Glomerular visceral epithelial cell (primary cell): ENCODE results near the gene RNF112.
A peak's percentile ranks its signal among the peaks of the same experiment; 100 is the strongest.

Experiments
- DNase-seq: peaks from one replicate; pipeline ENCODE4 v3.0.0-alpha.2; 2016; ENCODE audit errors: extremely low spot score

The RNF112 gene

GRCh38 chr17:19410875-19411620, at the start of gene RNF112:
Gene RNF112 (plus strand): TSS chr17:19411232. CDS start chr17:19411409, 177 bp downstream.
- no peak for DNase-seq

DNA sequence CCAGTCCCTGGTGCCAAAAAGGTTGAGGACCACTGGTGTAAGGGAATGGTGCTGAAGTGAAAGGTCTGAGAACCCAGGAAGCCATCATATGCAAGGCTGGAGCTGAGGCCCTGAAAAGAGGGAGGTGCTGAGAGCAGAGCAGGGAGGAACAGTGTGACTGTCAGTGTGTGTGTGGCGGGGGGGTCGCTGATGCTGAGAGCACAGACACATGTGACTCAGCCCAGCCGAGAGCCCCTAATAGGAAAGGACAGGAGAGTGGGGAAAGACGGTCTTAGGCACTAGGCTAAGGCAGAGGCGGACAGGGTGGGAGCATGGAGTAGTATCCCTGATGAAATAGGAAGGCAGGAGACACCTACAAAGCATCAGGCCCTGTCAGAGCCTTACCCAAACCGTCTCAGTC, 49.7 kb upstream of the RNF112 start:
- DNase-seq: no peak

- DNase-seq: no peak
Observed at GRCh38 chr17:19361944-19362276, 49.1 kb upstream of the RNF112 start.

DNA sequence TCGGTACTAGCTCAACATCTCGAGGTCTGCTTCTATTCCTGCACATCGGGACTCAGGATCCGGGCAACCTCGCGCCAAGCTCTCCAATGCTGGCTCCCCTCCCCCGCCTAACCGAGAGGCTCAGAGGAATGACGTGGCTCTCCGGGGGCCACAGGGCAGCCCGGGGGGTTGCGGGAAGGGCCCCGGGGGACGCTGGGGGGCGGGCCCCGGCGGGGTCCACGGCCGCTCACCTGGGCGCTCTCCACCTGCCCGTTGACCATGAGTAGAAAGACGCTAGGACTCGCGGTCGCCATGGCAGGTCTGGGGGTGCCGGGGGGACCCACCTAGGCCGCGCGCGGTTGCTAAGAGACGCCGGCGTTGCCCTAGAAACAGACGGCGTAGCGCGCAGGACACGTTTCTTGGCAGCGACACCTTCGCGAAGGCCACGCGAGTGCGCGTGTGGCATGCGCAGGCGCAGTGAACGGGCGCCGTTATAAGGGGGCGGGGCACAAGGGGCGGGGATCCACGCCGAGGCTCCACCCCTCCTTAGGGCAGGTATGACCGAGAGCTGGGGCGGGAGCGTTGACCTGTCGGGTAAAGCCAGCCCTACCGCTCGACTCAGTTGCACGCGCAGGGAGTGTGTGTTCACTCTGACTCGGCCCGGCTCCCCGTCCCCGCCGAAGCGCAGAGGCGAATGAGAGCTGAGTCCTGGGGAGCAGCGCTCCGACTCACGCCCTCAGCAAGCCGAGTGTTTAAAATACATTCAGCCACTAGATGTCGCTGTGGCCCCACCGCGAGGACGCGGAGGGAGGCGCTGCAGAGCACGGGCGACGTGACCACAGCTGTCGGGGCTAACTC, 48.5 kb upstream of the RNF112 start, which contains the start of gene B9D1:
TSS of gene B9D1 (minus strand) at position 447 of the 837 bp plus-strand sequence. CDS start at position 293, 154 bp downstream.
- DNase-seq: peak; percentile 94

DNA sequence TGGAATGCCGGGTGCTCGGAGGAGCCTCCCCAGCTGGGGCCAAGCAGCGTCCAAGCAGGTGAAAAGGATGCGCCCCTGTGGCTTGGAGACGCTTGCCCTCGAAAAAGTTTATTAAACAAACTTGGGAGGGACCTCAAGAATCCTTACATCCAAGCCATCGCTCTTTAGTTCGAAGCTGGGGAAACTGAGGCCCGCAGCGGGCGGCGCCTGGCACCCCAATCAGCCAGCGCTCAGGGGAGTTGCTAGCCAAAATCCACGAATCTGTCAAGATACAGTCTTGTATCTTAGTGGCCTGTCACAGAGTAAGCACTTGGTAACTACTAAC, 48.0 kb upstream of the RNF112 start:
- no peak for DNase-seq

- no peak for DNase-seq
Observed at GRCh38 chr17:19363460-19364035, 47.5 kb upstream of the RNF112 start.

- DNase-seq: no peak
Observed at GRCh38 chr17:19364699-19365498, 46.1 kb upstream of the RNF112 start.

GRCh38 chr17:19365499-19365817, 45.6 kb upstream of the RNF112 start:
- DNase-seq: no peak

DNA sequence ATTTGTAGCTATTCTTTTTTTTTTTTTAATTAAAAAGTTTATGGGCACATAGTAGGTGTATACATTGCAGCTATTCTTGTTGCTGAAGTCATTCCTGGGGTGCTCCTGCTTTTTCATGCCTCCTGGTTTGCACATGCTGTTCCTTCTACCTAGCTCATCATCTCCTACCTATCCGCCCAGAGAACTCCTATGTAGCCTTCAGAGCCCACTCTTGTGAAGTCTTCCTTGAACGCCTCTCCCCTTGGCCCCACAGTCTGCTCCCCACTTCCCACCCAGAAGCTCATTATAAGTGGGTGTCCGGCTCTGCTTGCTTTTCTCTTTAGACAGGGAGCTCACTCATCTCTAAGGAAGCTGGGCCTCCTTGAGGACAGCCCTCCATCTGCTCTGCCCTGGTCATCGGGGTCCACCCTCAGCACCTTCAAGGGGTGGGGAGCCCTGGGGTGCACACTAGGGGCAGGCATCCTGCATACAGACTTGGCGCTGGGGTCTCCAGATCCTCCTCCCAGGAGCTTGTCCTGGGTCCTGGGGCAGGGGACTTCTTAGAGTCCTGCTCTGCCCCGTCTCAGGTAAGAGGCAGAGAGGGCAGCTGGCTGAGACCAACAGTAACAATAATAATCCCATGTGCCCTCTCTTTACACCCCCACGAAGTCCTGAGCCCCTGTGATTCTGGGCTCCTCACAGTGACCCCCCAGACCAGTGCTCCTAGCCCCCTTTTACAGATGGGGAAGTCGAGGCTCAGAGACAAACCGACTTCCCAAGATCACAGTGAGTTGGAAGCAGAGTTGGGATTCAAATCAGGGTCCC, 45.0 kb upstream of the RNF112 start:
- DNase-seq: no peak

DNA sequence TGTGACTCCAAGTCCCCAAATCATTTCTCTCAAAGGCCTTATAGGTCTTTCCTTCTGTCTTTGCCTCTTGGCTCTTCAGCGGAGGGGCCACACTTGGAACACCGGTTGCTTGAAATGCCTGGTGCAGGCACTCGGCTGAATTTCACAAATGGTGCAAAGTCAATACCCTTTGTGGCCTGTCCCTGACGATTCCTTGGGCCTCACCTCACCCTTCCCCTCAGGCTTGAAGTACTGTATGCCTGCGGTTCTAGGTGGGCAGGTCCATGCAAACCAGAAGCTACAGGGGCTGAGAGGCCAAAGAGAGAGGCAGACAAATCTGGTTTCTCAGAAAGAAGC, 44.4 kb upstream of the RNF112 start:
- DNase-seq: no peak

GRCh38 chr17:19368229-19368628, 42.8 kb upstream of the RNF112 start:
- no peak for DNase-seq

DNA sequence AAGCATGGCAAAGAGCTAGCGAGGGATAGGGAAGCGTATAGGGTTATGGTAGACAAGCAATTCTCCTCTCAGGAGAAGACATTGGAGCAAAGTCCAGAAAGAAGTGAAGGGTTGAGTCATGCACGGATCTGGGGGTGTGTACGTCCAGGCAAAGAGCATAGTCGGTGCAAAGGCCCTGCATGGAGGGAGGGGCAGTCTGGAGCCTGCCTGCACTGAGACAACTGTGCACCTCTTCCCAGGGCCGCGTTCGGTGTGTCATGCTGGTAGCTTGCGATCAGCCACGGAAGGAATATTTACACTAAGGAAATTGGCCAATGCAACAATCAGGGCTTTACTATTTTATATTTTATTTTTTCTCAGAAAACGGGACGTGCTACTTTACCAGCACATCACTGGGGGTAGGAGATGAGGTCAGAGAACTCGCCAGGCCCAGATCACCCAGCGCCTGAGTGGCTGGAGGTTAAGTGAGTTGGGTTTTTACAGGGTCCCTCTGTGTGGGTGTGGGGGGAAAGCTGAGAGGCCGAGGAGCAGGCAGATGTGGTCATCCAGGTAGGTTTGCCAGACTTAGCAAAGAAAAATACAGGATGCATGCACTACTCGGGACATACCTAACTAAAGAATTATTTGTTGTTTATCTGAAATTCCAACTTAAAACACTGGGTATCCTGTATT, 41.8 kb upstream of the RNF112 start:
- DNase-seq: no peak

DNA sequence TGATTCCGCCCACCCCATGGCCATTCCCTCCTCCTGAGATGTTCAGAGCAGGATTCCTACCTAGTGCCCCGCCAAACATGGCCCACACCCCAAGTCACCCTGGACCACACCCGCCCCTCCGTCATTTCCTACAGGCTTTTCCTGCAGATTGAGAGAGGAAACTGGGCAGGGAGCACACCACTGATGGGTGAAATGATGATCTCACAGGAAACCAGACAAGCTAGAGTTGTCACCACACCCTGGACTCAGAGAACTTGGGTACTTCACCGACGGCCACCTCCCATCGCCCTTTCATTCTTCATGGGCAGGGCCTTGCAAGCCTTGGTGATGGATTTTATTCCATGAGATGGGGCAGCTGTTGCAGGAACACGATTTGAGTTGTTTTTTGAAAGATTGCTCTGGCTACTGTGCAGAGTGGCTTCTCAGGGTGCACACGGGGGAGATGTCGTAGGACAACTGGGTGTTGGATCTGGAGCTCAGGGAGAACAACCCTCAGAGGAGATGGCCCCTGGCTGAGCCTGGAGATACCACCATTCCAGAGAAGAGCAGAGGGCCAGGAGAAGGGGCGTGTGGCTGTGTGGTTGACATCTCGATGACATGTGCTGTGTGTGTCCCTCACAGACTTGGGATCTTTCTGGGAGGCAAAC, 41.1 kb upstream of the RNF112 start:
- DNase-seq: no peak

DNA sequence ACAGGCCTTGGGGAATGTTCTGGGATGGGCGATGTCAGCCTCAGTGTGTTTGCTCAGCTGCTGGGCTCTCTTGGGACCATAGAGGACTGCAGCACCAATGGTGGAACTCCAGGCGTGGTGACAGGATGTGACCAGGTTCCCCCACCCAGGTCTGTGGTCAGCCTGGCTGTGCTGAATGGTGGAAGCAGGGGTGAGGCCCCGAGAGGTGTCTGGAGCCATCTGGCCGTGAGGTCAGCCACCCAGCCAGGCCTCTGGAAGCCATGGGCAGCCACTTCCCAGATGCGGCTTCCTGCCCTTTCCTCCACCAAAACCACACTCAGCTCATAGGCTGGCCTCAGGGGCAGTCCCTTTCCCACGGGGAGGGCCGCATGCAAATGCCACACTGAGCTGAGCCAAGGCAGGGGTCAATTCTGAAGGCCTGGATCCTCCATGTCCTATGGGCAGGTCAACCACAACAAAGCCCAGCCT, 40.5 kb upstream of the RNF112 start:
- DNase-seq: peak; percentile 63

DNA sequence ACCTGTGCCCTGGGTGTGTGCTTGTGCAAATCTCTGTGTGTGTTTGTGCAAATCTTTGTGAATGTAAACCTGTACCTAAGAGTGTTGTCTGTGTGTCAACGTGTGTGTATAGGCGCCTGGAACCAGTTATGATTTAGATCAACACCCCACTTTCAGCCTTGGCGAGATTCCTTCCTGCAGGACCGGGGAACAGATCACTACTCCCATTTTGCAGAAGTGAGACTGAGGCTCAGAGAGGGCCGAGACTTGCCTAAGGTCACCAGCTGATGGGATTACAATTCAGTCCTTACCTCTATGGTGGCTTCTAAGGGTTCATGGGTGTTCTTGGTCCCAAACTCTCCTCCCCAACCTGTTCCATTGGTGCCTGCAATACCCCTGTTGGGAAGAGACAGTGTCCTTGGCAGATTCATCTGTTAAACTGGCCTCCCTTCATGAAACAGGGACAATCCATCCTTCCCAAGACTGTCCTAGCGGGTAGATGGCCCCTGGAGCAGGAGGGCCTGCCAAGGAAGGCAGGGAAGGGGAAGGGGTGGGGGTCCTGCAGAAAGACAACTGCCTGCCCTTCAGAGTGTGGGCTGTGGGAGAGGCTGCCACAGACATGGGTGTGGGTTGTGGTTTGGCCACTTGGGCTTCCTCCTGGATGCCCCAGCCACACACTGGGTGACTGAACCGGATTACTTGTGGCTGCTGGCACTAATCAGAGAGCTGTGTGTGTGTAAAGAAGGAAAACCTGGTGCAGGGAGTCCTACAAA, 39.6 kb upstream of the RNF112 start:
- no peak for DNase-seq

DNA sequence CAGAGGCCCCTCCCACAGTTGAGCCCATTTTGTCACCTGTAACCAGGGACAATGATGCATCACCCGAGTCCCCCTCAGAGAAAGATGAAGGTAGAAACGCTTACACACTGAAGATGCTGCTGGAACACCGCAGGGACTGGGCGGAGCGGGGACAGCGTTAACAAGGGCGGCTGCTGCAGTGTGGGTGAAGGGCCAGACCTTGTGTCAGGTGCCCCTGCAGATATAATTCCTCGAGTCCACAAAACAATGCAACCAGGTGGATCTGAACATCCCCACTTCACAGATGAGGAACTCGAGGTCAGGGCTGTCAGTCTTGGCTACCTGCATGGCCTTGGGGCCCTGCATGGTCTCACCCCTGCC, 39.0 kb upstream of the RNF112 start:
- no peak for DNase-seq

- no peak for DNase-seq
Observed at GRCh38 chr17:19372439-19372838, 38.6 kb upstream of the RNF112 start.

GRCh38 chr17:19372866-19373504, 38.0 kb upstream of the RNF112 start:
- no peak for DNase-seq

DNA sequence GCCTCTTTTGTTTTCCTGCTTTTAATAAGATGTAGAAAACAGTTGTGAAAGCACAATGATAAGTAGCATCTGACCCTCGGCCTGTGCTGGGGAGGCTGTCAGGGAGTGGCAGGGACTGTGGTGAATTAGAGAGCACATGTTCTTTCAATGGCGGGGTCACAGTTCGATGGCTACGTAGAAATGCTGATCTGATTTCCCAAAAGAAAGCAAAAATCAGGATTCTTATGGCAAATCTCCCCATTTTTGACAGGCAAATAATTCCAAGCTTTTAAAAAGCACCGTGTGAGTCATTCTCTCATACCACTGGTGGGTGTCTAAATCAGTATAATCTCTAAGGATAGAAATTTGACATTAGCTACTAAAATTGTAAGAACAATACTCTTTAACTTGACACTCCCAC, 36.9 kb upstream of the RNF112 start:
- DNase-seq: no peak
